ENCODE data around the gene ARSG.

- no peak for TF ChIP-seq ZNF274 (IDR thresholded peaks at IDR 0.05; ENCODE audit: insufficient read depth, insufficient read length)
- no peak for TF ChIP-seq ATF7 (IDR thresholded peaks at IDR 0.05; ENCODE audit: low read depth)
Measured at GRCh38 chr17:68450801-68451200, 159.5 kb downstream of the ARSG start.
